ENCODE data around the gene TMEM186. TPM values are rescaled to one million over a fixed set of nuclear protein-coding genes. Genes with fewer than 3 reads are reported as not detected.

Gene TMEM186
- polyA plus RNA-seq, 3 donors, result 3.8 to 4.5 (median 4.4) TPM

GRCh38 chr16:8767176-8767575 lies 30.3 kb downstream of the TMEM186 start:
- H3K4me1 Mint-ChIP-seq, result no peaks in the 10 kb centered on the region
- Histone ChIP-seq H3K4me2 (replicated peaks; ENCODE audit: extremely low read depth, low read length, poor library complexity, severe bottlenecking) (no peak overlapping the region), H3K27ac (ENCODE audit: low read depth in 1 of 2, low read length in 2 of 2) (no peak overlapping the region), H3K4me3 (replicated peaks in 1 of 3; ENCODE audit: low read depth in 2 of 3, low read length in 3 of 3) (no peak overlapping the region), H3K4me1 (ENCODE audit: control insufficient read depth in 1 of 2, insufficient read depth in 2 of 2, low read length in 2 of 2) (no peaks in the 10 kb centered on the region), H3K79me2 (ENCODE audit: insufficient read depth, low read length) (no peaks in the 10 kb centered on the region), H3K9me3 (replicated peaks in 1 of 2; ENCODE audit: control insufficient read depth in 1 of 2, insufficient read depth in 1 of 2, low read length in 2 of 2) (no peaks in the 10 kb centered on the region), H3K27me3 (ENCODE audit: control insufficient read depth in 2 of 2, insufficient read depth in 2 of 2, low read length in 2 of 2) (no peaks in the 10 kb centered on the region), H4K20me1 (ENCODE audit: insufficient read depth, low read length) (no peaks in the 10 kb centered on the region), H3K36me3 (replicated peaks in 1 of 2; ENCODE audit: control insufficient read depth in 1 of 2, insufficient read depth in 2 of 2, low read length in 2 of 2) (peaks cover 38 to 69% of the 10 kb centered on the region in 2 donors), H3K9ac (ENCODE audit: insufficient read depth, low read length, poor library complexity, severe bottlenecking) (no peak overlapping the region), H2AFZ (ENCODE audit: insufficient read depth, low read depth, low read length, poor library complexity, severe bottlenecking) (no peak overlapping the region)
- H3K27ac Mint-ChIP-seq, result no peak overlapping the region
- no peaks in the 10 kb centered on the region for H3K27me3 Mint-ChIP-seq (ENCODE audit: low read depth in 3 of 3)
- intact Hi-C loops (cut with micrococcal nuclease), result no loop called here
- peaks cover 0 to under 1% (median 0%) of the 10 kb centered on the region in 7 donors for H3K9me3 Mint-ChIP-seq
- no peak overlapping the region for H3K4me3 Mint-ChIP-seq
- no peak for TF ChIP-seq CTCF (IDR thresholded peaks at IDR 0.05)
- H3K36me3 Mint-ChIP-seq, result peaks cover 39 to 73% of the 10 kb centered on the region in 2 donors
- WGBS (ENCODE audit: insufficient coverage), result 89% methylated on average over 5 of the region's 8 CpGs
- no peak for DNase-seq

GRCh38 chr16:8764525-8765250 lies 32.8 kb downstream of the TMEM186 start:
- Histone ChIP-seq H4K20me1 (ENCODE audit: insufficient read depth, low read length) (no peaks in the 10 kb centered on the region), H2AFZ (ENCODE audit: insufficient read depth, low read depth, low read length, poor library complexity, severe bottlenecking) (no peak overlapping the region), H3K9ac (ENCODE audit: insufficient read depth, low read length, poor library complexity, severe bottlenecking) (no peak overlapping the region), H3K27ac (ENCODE audit: low read depth in 1 of 2, low read length in 2 of 2) (no peak overlapping the region), H3K4me3 (replicated peaks in 1 of 3; ENCODE audit: low read depth in 2 of 3, low read length in 3 of 3) (no peak overlapping the region), H3K4me1 (ENCODE audit: control insufficient read depth in 1 of 2, insufficient read depth in 2 of 2, low read length in 2 of 2) (no peaks in the 10 kb centered on the region), H3K4me2 (replicated peaks; ENCODE audit: extremely low read depth, low read length, poor library complexity, severe bottlenecking) (no peak overlapping the region), H3K79me2 (ENCODE audit: insufficient read depth, low read length) (no peaks in the 10 kb centered on the region), H3K27me3 (ENCODE audit: control insufficient read depth in 2 of 2, insufficient read depth in 2 of 2, low read length in 2 of 2) (no peaks in the 10 kb centered on the region), H3K9me3 (replicated peaks in 1 of 2; ENCODE audit: control insufficient read depth in 1 of 2, insufficient read depth in 1 of 2, low read length in 2 of 2) (no peaks in the 10 kb centered on the region), H3K36me3 (replicated peaks in 1 of 2; ENCODE audit: control insufficient read depth in 1 of 2, insufficient read depth in 2 of 2, low read length in 2 of 2) (peaks cover 36 to 58% of the 10 kb centered on the region in 2 donors)
- Mint-ChIP-seq H3K27me3 (ENCODE audit: low read depth in 3 of 3) (peaks cover 0 to 2% (median 0%) of the 10 kb centered on the region in 3 donors), H3K27ac (peak overlapping the region in 1 of 7 donors; percentile 25), H3K4me3 (no peak overlapping the region), H3K9me3 (peaks cover 0 to 2% (median 0%) of the 10 kb centered on the region in 7 donors), H3K36me3 (peaks cover 44 to 69% of the 10 kb centered on the region in 2 donors), H3K4me1 (no peaks in the 10 kb centered on the region)
- 93% methylated on average over 9 of the region's 18 CpGs for WGBS (ENCODE audit: insufficient coverage)
- intact Hi-C loops (cut with micrococcal nuclease), result no loop called here
- TF ChIP-seq CTCF (IDR thresholded peaks at IDR 0.05), result no peak
- no peak for DNase-seq
